SU-DHL-6 (cell line): ENCODE measurements around the gene TMEM119.

Experiments
- H2AFZ ChIP-seq: fragments of 200-600 bp; sonication (generic); 2 replicates; pipeline ENCODE4 v1.6.1; 2014; ENCODE audit warnings: low read depth, mild to moderate bottlenecking, moderate library complexity, mixed read lengths, antibody characterized with exemption, low read length; ENCODE audit not compliant: severe bottlenecking
- H3F3A ChIP-seq: fragments of 200-600 bp; shearing (Covaris generic); 2 replicates; pipeline ENCODE4 v1.6.0; 2016; ENCODE audit warnings: antibody characterized with exemption, mild to moderate bottlenecking; ENCODE audit not compliant: insufficient read depth
- H3K27ac ChIP-seq: fragments of 200-600 bp; sonication (generic); 2 replicates; pipeline ENCODE4 v1.5.1; 2016; ENCODE audit warnings: low read depth, mild to moderate bottlenecking, low read length, moderate library complexity, mixed read lengths
- H3K27me3 ChIP-seq: fragments of 200-600 bp; sonication (generic), shearing (Covaris generic); 2 replicates; pipeline ENCODE4 v1.6.0; 2014; ENCODE audit warnings: mild to moderate bottlenecking, low read length
- H3K36me3 ChIP-seq: fragments of 200-600 bp; sonication (generic); 2 replicates; pipeline ENCODE4 v1.6.1; 2014; ENCODE audit warnings: mild to moderate bottlenecking, low read length, mixed read lengths
- H3K4me2 ChIP-seq: fragments of 300-600, 200-600 bp; shearing (Covaris generic), sonication (generic); 2 replicates; pipeline ENCODE4 v1.6.0; 2014; ENCODE audit warnings: low read length, low read depth, mild to moderate bottlenecking; ENCODE audit not compliant: poor library complexity, severe bottlenecking
- H3K4me3 ChIP-seq: fragments of 200-600 bp; sonication (generic); 2 replicates; pipeline ENCODE4 v1.5.1; 2014; ENCODE audit warnings: antibody characterized with exemption, low read length, mild to moderate bottlenecking, mixed read lengths; ENCODE audit not compliant: insufficient read depth, poor library complexity, severe bottlenecking
- H3K79me2 ChIP-seq: fragments of 200-600 bp; sonication (generic); 2 replicates; pipeline ENCODE4 v1.6.1; 2014; ENCODE audit warnings: mild to moderate bottlenecking, low read length, moderate library complexity; ENCODE audit not compliant: insufficient read depth
- H3K9ac ChIP-seq: fragments of 200-600 bp; sonication (generic); 2 replicates; pipeline ENCODE4 v1.7.0; 2014; ENCODE audit warnings: mild to moderate bottlenecking, low read length
- H3K9me2 ChIP-seq: fragments of 200-600 bp; sonication (generic); replicated peaks from 2 replicates; pipeline ENCODE4 v1.6.1; 2014; ENCODE audit warnings: low read length; ENCODE audit not compliant: insufficient read depth
- H3K9me3 ChIP-seq: fragments of 200-600 bp; sonication (generic); 2 replicates; pipeline ENCODE4 v1.6.1; 2014; ENCODE audit warnings: low read length, mixed read lengths; ENCODE audit not compliant: insufficient read depth
- H4K20me1 ChIP-seq: fragments of 200-600 bp; sonication (generic); 2 replicates; pipeline ENCODE4 v1.6.1; 2014; ENCODE audit warnings: low read depth, mild to moderate bottlenecking, antibody characterized with exemption, low read length, moderate library complexity, mixed read lengths
- CTCF ChIP-seq: fragments of 200-600 bp; sonication (generic); IDR thresholded peaks from one replicate; pipeline ENCODE4 v1.5.1; 2017; ENCODE audit warnings: antibody characterized with exemption, mild to moderate bottlenecking, low read length, moderate library complexity; ENCODE audit not compliant: insufficient read depth, poor library complexity, severe bottlenecking
- EZH2phosphoT487 ChIP-seq: fragments of 200-600 bp; sonication (generic), shearing (Covaris generic); conservative IDR thresholded peaks from 2 replicates; pipeline ENCODE4 v1.6.1; 2018; ENCODE audit warnings: mild to moderate bottlenecking, antibody characterized with exemption, low read length, moderate library complexity, mixed read lengths

The TMEM119 gene

GRCh38 chr12:108571609-108572165 lies 26.2 kb downstream of the TMEM119 start:
- H3F3A ChIP-seq = no peaks in the 10 kb centered on the region
- H3K4me2 ChIP-seq = no peak overlapping the region
- no peak overlapping the region for H2AFZ ChIP-seq
- H3K4me3 ChIP-seq = no peak overlapping the region
- TF ChIP-seq EZH2phosphoT487 = no peak
- TF ChIP-seq CTCF = no peak
- H3K9ac ChIP-seq = no peak overlapping the region
- H4K20me1 ChIP-seq = no peaks in the 10 kb centered on the region
- H3K36me3 ChIP-seq = peaks cover 6% of the 10 kb centered on the region; the same call in 1 of the 2 replicates
- no peaks in the 10 kb centered on the region for H3K9me2 ChIP-seq
- H3K9me3 ChIP-seq = no peaks in the 10 kb centered on the region
- H3K27me3 ChIP-seq = no peaks in the 10 kb centered on the region
- H3K79me2 ChIP-seq = no peaks in the 10 kb centered on the region
- no peak overlapping the region for H3K27ac ChIP-seq

GRCh38 chr12:108570743-108571608 lies 26.9 kb downstream of the TMEM119 start:
- Histone ChIP-seq H3K4me3 (no peak overlapping the region), H3K79me2 (no peaks in the 10 kb centered on the region), H3K4me2 (no peak overlapping the region), H3K9me3 (no peaks in the 10 kb centered on the region), H3K36me3 (peaks cover 6% of the 10 kb centered on the region; the same call in 1 of the 2 replicates), H3K9me2 (no peaks in the 10 kb centered on the region), H3K27ac (no peak overlapping the region), H4K20me1 (no peaks in the 10 kb centered on the region), H3F3A (no peaks in the 10 kb centered on the region), H3K27me3 (no peaks in the 10 kb centered on the region), H2AFZ (no peak overlapping the region), H3K9ac (no peak overlapping the region)
- TF ChIP-seq CTCF = no peak
- TF ChIP-seq EZH2phosphoT487 = no peak

GRCh38 chr12:108568338-108569154 lies 29.3 kb downstream of the TMEM119 start:
- no peaks in the 10 kb centered on the region for H3K79me2 ChIP-seq
- no peak overlapping the region for H2AFZ ChIP-seq
- no peaks in the 10 kb centered on the region for H3K9me3 ChIP-seq
- H4K20me1 ChIP-seq = no peaks in the 10 kb centered on the region
- H3K4me3 ChIP-seq = no peak overlapping the region
- H3K4me2 ChIP-seq = no peak overlapping the region
- H3K36me3 ChIP-seq = peaks cover 12% of the 10 kb centered on the region; the same call in 1 of the 2 replicates
- H3K9me2 ChIP-seq = no peaks in the 10 kb centered on the region
- no peak overlapping the region for H3K27ac ChIP-seq
- TF ChIP-seq EZH2phosphoT487 (no peak), CTCF (no peak)
- no peak overlapping the region for H3K9ac ChIP-seq
- no peaks in the 10 kb centered on the region for H3K27me3 ChIP-seq
- H3F3A ChIP-seq = no peaks in the 10 kb centered on the region
